GM18868 (cell line): ENCODE data around the gene OR6B1.
"Not testable (repeated sequence)": the region's sequence is repeated elsewhere in the genome, so short reads cannot be mapped to it uniquely, and the experiment has no call there.

ENCODE experiments used
- ATAC-seq: cut with Tn5 transposase; IDR thresholded peaks from one replicate; pipeline ENCODE4 v1.9.1; 2021; ENCODE audit warnings: mild to moderate bottlenecking, moderate library complexity; ENCODE audit not compliant: unreplicated experiment

Gene OR6B1

GRCh38 chr7:144037414-144038035 lies 37.4 kb downstream of the OR6B1 start:
- no peak for ATAC-seq

DNA sequence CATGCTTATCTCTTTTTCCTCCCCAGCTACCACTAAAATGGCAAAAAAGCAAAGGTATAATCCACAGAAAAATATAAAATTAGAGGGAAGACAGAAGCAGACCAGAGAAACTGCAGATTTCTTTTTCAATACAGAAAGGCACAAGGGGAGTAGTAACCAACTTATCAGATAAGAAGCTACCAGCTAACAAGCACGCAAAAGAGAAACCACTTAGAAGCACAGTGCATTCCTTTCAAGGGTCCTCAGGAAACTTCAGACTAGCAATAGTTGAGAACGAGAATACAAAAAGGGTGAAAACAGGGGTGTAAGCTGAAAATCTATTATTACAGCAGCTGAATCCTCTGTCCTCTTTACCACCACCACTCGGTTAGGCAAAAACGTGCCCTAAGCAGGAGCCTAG lies 38.8 kb downstream of the OR6B1 start:
- no peak for ATAC-seq

DNA sequence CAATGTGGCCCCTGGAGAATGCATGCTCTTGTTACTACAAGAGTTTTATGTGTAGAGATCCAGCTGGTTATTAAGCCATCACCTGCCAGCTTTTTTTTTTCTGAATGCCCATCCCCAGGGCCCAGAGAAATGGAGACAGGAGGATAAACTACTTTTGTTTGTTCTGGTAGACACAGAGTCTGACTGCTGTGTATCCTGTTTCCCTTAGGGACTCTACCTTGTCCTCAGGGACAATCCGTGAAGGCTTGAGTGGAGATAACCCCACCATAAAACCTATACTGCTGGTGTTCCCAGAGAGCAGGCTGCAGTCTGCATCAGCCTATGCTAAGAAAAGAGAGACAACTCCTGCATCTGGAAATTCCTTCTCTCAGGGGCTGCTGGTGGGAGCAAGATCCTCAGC lies 48.5 kb downstream of the OR6B1 start, which contains the start of gene OR2A5:
Gene OR2A5 (plus strand): TSS at position 301 of the 400 bp plus-strand sequence. CDS start 1,454 bp downstream, outside the sequence.
- ATAC-seq: no peak

DNA sequence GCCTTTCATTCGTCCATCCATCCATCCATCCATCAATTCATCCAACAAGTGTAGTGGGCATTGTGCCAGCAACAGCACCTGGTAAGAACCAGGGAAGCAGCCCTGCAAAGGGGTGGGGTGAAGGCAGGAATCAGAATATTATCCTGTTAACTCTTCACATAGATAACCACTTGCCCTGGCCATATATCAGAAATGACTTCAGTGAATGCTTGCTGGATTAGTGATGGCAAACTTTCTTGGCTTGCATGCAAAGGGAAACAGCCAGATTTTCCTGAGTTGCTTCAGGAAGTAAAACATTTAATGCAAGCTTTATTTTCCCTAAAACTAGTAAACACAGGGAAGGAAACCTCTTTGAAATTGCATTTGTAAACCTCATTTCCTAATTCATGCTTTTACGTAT lies 49.4 kb downstream of the OR6B1 start:
- ATAC-seq: no peak

GRCh38 chr7:144050093-144050492 lies 50.0 kb downstream of the OR6B1 start:
- ATAC-seq: no peak

GRCh38 chr7:144050884-144051283 lies 50.8 kb downstream of the OR6B1 start:
- ATAC-seq: not testable (repeated sequence)

- ATAC-seq: no peak
Observed at GRCh38 chr7:144057954-144058353, 57.8 kb downstream of the OR6B1 start.
